Colonic mucosa (tissue), 4 donors: Measurements from ENCODE around the gene PTGDR. TPM values are rescaled to one million over a fixed set of nuclear protein-coding genes. Genes with fewer than 3 reads are reported as not detected.

Experiments
- DNase-seq: peaks from one replicate; pipeline ENCODE4 v3.0.0-alpha.2; 2020
- H3K27ac ChIP-seq: fragments of 200-600 bp; one replicate; pipeline ENCODE4 v1.8.0; 2021
- H3K27me3 ChIP-seq: fragments of 200-600 bp; one replicate; pipeline ENCODE4 v1.8.0; 2021
- H3K36me3 ChIP-seq: fragments of 200-600 bp; one replicate; pipeline ENCODE4 v1.8.0; 2021
- H3K4me1 ChIP-seq: fragments of 200-600 bp; one replicate; pipeline ENCODE4 v1.8.0; 2021; ENCODE audit warnings: mild to moderate bottlenecking
- H3K4me3 ChIP-seq: fragments of 200-600 bp; one replicate; pipeline ENCODE4 v1.8.0; 2021
- H3K9ac ChIP-seq, 2 donors: one replicate each; pipeline ENCODE4 v1.7.0; 2013; ENCODE audit warnings: control low read depth in 2 of 2, low read depth in 2 of 2, low read length in 2 of 2
- H3K9me3 ChIP-seq: fragments of 200-600 bp; one replicate; pipeline ENCODE4 v1.8.0; 2021
- CTCF ChIP-seq: fragments of 200-600 bp; IDR thresholded peaks from one replicate; pipeline ENCODE4 v1.8.0; 2022; ENCODE audit warnings: antibody characterized with exemption, mild to moderate bottlenecking
- intact Hi-C: fragments of 100-400 bp; cut with DNase I; formaldehyde crosslinking; loops from one replicate; pipeline ENCODE4 v1.14.1; 2022
- total RNA-seq, 2 donors: library from RNA; stranded (reverse); fragmentation: NEBNext Ultra II Directional in 1 of 2; extraction: Animal tissue kit (Norgen Biotek cat#: 25700) in 1 of 2; gene quantifications; one replicate each; pipeline ENCODE4 v1.2.1, GENCODE V29; 2021
- donor health status: healthy.
- donor health status: DM: no; HTN: no; CAD: no.
- donor health status: DM: no; HTN: no; CAD: no.

PTGDR gene
- total RNA-seq, 2 donors from 2014 or later, result 14.4 to 32.3 TPM

GRCh38 chr14:52263190-52263589, 4.3 kb upstream of the PTGDR start:
- H3K9ac ChIP-seq, result no peak overlapping the region
- DNase-seq, result no peak
- intact Hi-C loops, result no loop called here
- no peak overlapping the region for H3K4me3 ChIP-seq
- TF ChIP-seq CTCF, result no peak
- H3K27me3 ChIP-seq, result no peaks in the 10 kb centered on the region
- no peak overlapping the region for H3K27ac ChIP-seq
- no peaks in the 10 kb centered on the region for H3K36me3 ChIP-seq
- H3K9me3 ChIP-seq, result no peaks in the 10 kb centered on the region
- no peaks in the 10 kb centered on the region for H3K4me1 ChIP-seq

DNA sequence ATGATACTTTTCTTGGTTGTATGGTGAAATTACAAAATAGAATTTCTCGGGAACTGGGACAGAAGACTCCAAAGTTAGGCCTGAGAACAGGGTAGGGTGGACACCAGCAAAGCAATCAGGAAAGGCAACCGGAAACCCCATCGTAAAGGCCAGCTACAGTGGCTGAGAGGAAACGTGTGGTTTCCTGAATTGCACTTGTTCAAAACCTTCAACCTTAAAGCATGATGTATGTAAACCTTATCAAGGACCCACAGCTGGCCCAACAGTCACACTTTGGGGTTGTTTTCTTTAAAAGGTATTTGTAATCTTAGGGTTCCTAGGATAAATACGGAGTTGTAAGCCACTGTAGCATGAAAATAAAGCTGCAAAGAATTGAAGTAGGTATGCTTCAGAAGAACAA, 2.2 kb upstream of the PTGDR start:
- H3K36me3 ChIP-seq, result no peaks in the 10 kb centered on the region
- no peaks in the 10 kb centered on the region for H3K4me1 ChIP-seq
- no peaks in the 10 kb centered on the region for H3K9me3 ChIP-seq
- DNase-seq, result no peak
- intact Hi-C loops, result no loop called here
- H3K27me3 ChIP-seq, result peaks cover 8% of the 10 kb centered on the region
- no peak overlapping the region for H3K4me3 ChIP-seq
- no peak overlapping the region for H3K27ac ChIP-seq
- no peak for TF ChIP-seq CTCF
- H3K9ac ChIP-seq, result no peak overlapping the region

DNA sequence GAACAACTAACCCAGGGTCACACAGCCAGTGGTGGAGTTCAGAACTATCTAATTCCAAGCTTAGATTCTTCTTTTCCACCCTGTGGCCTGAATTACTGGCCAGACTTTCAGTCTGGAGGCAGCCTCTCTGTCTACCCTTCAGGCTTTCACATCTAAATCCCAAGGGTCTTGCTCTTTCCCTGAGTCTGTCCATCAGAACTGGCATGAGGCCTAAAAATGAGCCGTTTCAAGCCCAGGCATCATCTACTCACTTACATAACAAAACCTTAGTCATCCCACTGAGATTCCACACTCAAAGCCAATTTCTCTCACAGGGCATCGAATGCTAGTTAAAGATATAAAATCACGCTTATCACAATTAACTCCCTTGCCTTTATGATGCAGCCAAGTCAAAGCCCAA, 1.3 kb upstream of the PTGDR start:
- peaks cover 8% of the 10 kb centered on the region for H3K27me3 ChIP-seq
- no peaks in the 10 kb centered on the region for H3K9me3 ChIP-seq
- DNase-seq, result no peak
- H3K4me1 ChIP-seq, result no peaks in the 10 kb centered on the region
- intact Hi-C loops, result no loop called here
- H3K9ac ChIP-seq, result no peak overlapping the region
- no peak for TF ChIP-seq CTCF
- H3K4me3 ChIP-seq, result no peak overlapping the region
- H3K27ac ChIP-seq, result no peak overlapping the region
- no peaks in the 10 kb centered on the region for H3K36me3 ChIP-seq

- Histone ChIP-seq H3K4me3 (no peak overlapping the region), H3K9ac (peak overlapping the region in 1 of 2 donors; percentile 72), H3K4me1 (no peaks in the 10 kb centered on the region), H3K36me3 (no peaks in the 10 kb centered on the region), H3K9me3 (no peaks in the 10 kb centered on the region), H3K27me3 (peaks cover 8% of the 10 kb centered on the region), H3K27ac (no peak overlapping the region)
- no peak for TF ChIP-seq CTCF
- DNase-seq, result peak; percentile 24
- intact Hi-C loops, result no loop called here
Observed at GRCh38 chr14:52266782-52267181, 716 bp upstream of the PTGDR start.

DNA sequence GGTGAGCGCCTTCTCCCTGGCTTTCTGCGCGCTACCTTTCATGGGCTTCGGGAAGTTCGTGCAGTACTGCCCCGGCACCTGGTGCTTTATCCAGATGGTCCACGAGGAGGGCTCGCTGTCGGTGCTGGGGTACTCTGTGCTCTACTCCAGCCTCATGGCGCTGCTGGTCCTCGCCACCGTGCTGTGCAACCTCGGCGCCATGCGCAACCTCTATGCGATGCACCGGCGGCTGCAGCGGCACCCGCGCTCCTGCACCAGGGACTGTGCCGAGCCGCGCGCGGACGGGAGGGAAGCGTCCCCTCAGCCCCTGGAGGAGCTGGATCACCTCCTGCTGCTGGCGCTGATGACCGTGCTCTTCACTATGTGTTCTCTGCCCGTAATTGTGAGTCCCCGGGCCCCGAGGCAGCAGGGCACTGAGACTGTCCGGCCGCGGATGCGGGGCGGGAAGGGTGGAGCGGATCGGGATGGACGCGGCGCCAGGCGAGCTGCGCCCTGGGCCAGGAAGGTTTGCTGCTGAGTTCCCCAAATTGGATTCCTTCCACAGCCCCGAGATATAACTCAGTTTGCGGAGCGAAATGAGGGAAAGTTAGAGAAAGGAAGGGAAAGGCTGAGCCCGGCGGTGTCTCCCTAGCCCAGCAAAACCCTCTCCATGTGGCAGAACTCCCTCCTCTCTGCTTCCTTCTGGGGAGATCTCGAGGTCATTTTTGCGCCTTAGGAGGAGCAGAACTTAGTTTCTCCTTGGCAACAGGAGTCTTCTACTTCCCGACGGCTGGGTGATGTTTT, 972 bp downstream of the PTGDR start:
- Histone ChIP-seq H3K9me3 (no peaks in the 10 kb centered on the region), H3K4me3 (peak overlapping the region; percentile 64), H3K9ac (peak overlapping the region; percentile 51 to 72), H3K36me3 (no peaks in the 10 kb centered on the region), H3K4me1 (no peaks in the 10 kb centered on the region), H3K27me3 (peaks cover 8% of the 10 kb centered on the region), H3K27ac (peak overlapping the region; percentile 43)
- TF ChIP-seq CTCF, result no peak
- peak; percentile 40 for DNase-seq
- intact Hi-C loops, result no loop called here
